ENCODE results near the gene GALR2. TPM values are rescaled to one million over a fixed set of nuclear protein-coding genes. Genes with fewer than 3 reads are reported as not detected.

GALR2 gene
- total and polyA plus RNA-seq, 2 experiments from 2014 or later: 0.55 TPM; not detected in 1

DNA sequence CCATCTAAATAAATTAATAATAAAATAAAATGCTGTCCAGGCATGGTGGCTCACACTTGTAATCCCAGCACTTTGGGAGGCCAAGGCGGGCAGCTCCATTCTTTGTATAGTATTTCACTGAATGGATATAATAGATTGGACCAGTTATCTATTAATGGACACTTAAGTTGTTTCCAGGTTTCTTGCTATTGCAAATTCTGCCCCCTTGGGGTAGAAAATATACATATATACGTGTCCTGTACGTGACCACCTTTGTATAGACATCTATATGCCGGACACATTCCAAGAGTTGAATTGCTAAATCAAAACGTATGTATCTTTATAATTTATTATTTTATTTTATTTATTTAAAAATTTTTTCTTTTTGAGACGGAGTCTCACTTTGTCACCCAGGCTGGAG lies 32.9 kb downstream of the GALR2 start:
- Histone ChIP-seq H3K27me3 (no peaks in the 10 kb centered on the region), H3K4me1 (ENCODE audit: low read depth) (peaks cover 3% of the 10 kb centered on the region), H3K9me3 (ENCODE audit: low read depth) (no peaks in the 10 kb centered on the region), H3K27ac (no peak overlapping the region), H3K4me3 (no peak overlapping the region), H3K36me3 (no peaks in the 10 kb centered on the region)
- peak in 1 of 2 donors; percentile 23 for DNase-seq (ENCODE audit: low read depth in 1 of 2, low spot score in 1 of 2)
- TF ChIP-seq, protein P1, sequence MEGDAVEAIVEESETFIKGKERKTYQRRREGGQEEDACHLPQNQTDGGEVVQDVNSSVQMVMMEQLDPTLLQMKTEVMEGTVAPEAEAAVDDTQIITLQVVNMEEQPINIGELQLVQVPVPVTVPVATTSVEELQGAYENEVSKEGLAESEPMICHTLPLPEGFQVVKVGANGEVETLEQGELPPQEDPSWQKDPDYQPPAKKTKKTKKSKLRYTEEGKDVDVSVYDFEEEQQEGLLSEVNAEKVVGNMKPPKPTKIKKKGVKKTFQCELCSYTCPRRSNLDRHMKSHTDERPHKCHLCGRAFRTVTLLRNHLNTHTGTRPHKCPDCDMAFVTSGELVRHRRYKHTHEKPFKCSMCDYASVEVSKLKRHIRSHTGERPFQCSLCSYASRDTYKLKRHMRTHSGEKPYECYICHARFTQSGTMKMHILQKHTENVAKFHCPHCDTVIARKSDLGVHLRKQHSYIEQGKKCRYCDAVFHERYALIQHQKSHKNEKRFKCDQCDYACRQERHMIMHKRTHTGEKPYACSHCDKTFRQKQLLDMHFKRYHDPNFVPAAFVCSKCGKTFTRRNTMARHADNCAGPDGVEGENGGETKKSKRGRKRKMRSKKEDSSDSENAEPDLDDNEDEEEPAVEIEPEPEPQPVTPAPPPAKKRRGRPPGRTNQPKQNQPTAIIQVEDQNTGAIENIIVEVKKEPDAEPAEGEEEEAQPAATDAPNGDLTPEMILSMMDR (IDR thresholded peaks at IDR 0.05; ENCODE audit: low read depth, low read length): peak; percentile 16

DNA sequence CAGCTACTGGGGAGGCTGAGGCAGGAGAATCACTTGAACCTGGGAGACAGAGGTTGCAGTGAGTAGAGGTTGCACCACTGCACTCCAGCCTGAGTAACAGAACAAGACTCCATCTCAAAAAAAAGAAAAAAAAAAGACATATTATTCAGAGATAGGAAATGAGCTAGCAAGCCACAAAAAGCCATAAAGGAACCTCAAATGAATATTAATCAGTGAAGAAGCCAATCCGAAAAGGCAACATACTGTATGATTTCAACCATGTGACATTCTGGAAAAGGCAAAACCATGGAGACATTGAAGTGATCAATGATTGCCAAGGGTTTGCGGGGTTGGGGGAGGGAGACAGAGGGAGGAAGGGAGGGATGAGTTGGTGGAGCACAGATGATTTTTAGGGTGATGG lies 37.4 kb downstream of the GALR2 start:
- no peak for DNase-seq (ENCODE audit: low read depth in 1 of 2, low spot score in 1 of 2)
- TF ChIP-seq, protein P1 (IDR thresholded peaks at IDR 0.05; ENCODE audit: low read depth, low read length): no peak
- H3K4me1 ChIP-seq (ENCODE audit: low read depth): no peaks in the 10 kb centered on the region
- H3K36me3 ChIP-seq: no peaks in the 10 kb centered on the region
- H3K4me3 ChIP-seq: no peak overlapping the region
- no peak overlapping the region for H3K27ac ChIP-seq
- H3K9me3 ChIP-seq (ENCODE audit: low read depth): no peaks in the 10 kb centered on the region
- no peaks in the 10 kb centered on the region for H3K27me3 ChIP-seq

DNA sequence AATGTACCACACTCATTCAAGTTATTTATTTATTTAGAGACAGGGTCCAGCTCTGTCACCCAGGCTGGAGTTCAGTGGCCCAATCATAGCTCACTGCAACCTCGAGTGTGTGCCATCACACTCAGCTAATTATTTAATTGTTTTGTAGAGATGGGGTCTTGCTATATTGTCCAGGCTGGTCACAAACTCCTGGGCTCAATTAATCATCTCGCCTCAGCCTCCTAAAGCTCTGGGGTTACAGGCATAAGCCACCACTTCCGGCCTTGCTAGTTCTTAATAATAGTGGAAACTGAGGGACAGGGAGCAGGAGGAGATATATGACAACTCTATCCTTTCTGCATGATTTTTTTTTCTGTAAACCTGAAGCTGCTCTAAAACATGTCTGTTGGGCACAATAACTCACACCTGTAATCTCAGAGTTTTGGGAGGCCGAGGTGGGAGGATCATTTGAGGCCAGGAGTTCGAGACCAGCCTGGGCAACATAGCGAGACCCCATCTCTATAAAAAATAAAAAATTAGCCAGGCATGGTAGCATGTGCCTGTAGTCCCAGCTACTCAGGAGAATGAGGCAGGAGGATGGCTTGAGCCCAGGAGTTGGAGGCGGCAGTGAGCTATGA lies 40.7 kb downstream of the GALR2 start:
- TF ChIP-seq, protein P1 (IDR thresholded peaks at IDR 0.05; ENCODE audit: low read depth, low read length): no peak
- H3K27me3 ChIP-seq: no peaks in the 10 kb centered on the region
- H3K4me3 ChIP-seq: no peak overlapping the region
- H3K9me3 ChIP-seq (ENCODE audit: low read depth): no peaks in the 10 kb centered on the region
- H3K4me1 ChIP-seq (ENCODE audit: low read depth): no peaks in the 10 kb centered on the region
- no peak overlapping the region for H3K27ac ChIP-seq
- H3K36me3 ChIP-seq: no peaks in the 10 kb centered on the region
- no peak for DNase-seq (ENCODE audit: low read depth in 1 of 2, low spot score in 1 of 2)

DNA sequence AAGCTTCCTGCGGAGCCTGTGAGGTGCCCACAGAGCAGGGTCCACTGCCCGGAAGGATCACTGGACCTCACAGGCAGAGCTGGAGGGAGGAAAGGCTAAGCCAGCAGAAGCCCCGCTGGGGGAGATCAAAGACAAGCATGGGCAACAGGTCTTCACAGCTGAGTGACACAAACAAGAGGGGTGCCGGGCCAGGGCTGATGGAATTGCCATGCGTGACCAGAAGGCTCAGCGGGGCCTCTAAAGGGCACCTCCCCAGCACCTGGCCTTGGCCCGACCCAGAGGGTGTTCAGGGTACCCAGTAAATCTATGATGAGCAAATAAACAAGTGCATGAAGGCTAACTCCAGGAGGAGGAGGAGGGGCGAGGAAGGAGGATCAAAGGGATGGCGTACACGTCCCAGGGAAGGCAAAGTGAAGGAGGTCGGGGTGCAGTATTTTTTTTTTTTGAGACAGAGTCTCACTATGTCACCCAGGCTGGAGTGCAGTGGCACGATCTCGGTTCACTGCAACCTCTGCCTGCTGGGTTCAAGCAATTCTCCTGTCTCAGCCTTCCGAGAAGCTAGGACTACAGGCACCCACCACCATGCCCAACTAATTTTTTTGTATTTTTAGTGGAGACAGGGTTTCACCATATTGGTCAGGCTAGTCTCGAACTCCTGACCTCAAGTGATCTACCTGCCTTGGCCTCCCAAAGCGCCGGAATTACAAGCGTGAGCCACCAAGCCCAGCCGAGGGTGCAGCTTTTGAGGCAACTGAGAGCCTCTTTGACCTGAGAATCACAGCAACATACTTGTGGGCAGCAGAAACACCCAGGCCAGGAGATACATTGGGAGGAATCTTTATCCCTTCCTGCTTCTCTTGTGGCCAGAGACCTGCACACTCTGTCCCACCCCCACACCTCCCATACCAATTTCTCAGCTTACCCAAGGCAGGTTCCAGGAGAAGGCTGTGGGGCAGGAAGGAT lies 45.1 kb downstream of the GALR2 start:
- Histone ChIP-seq H3K4me1 (ENCODE audit: low read depth) (no peaks in the 10 kb centered on the region), H3K27ac (no peak overlapping the region), H3K9me3 (ENCODE audit: low read depth) (no peaks in the 10 kb centered on the region), H3K27me3 (no peaks in the 10 kb centered on the region), H3K36me3 (no peaks in the 10 kb centered on the region), H3K4me3 (no peak overlapping the region)
- DNase-seq (ENCODE audit: low read depth in 1 of 2, low spot score in 1 of 2): no peak
- TF ChIP-seq, protein P1 (IDR thresholded peaks at IDR 0.05; ENCODE audit: low read depth, low read length): no peak

DNA sequence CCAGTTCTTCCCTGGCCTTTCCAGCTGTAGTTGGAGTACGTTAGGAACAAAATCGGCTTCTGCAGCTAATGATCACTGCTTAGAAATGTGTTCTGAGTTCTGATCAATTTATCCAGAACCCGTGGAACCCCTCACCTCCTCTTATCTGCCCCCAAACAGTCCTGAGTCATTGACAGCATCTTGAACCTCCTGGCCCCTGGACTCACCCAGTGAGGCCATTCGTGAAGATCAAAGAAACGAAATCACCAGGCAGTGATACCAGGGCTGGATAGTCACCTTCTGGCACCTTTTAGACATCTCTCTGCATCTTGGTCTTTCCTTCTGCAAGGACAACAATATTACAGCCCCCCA lies 46.1 kb downstream of the GALR2 start:
- Histone ChIP-seq H3K4me1 (ENCODE audit: low read depth) (no peaks in the 10 kb centered on the region), H3K4me3 (no peak overlapping the region)
- TF ChIP-seq, protein P1 (IDR thresholded peaks at IDR 0.05; ENCODE audit: low read depth, low read length): no peak

More for the DNA sequence above, 46.1 kb downstream of the GALR2 start:
- H3K27ac ChIP-seq: no peak overlapping the region
- H3K9me3 ChIP-seq (ENCODE audit: low read depth): no peaks in the 10 kb centered on the region
- H3K36me3 ChIP-seq: no peaks in the 10 kb centered on the region
- DNase-seq (ENCODE audit: low read depth in 1 of 2, low spot score in 1 of 2): no peak
- no peaks in the 10 kb centered on the region for H3K27me3 ChIP-seq

All from cardiac muscle cell (in vitro differentiated cells and primary cell).